Measurements from ENCODE around the gene TCIRG1.

DNA sequence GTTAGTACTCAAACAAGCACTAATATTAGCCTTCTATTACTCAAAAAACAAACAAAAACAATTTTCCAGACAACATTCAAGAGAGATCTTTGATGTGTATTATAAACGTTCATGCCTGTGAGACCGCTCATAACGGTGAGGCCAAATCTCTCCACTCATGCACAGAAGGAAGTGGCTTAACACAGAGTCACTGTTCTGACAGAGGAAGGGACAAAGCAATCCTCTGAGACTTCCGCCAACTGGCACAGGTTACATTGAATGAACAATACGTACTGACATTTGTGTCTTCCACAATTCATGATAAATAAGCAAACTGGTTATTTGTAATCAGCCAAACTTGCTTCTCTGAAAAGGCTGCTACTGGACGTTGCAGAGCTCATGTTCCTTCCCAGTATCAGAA lies 51.9 kb downstream of the TCIRG1 start:
- no peak for TF ChIP-seq GATA3 (IDR thresholded peaks at IDR 0.05; ENCODE audit: low read depth, low read length)
- TF ChIP-seq GATA2 (IDR thresholded peaks at IDR 0.05; ENCODE audit: low read depth, low read length), result no peak

Measured in SH-SY5Y (cell line).